Effector CD4-positive, alpha-beta T cell (primary cell): ENCODE data around the gene CP. TPM values are rescaled to one million over a fixed set of nuclear protein-coding genes. Genes with fewer than 3 reads are reported as not detected.
"Not testable (repeated sequence)": the region's sequence is repeated elsewhere in the genome, so short reads cannot be mapped to it uniquely, and the experiment has no call there.

Experiments used
- DNase-seq: peaks from one replicate; pipeline ENCODE4 v3.0.0-alpha.2; 2020
- total RNA-seq: gene quantifications from one replicate; lab custom pipeline; 2026; lab: John Stamatoyannopoulos, UW

CP gene
- not detected for total RNA-seq

- DNase-seq = no peak
These were observed at the start of gene CP for GRCh38 chr3:149221783-149222517. Gene CP (minus strand): TSS chr3:149221829. CDS start chr3:149221792, 37 bp downstream.

- no peak for DNase-seq
These were observed 48.6 kb upstream of the CP start for GRCh38 chr3:149270180-149270579.

GRCh38 chr3:149269687-149270086 lies 48.1 kb upstream of the CP start:
- DNase-seq = no peak

- no peak for DNase-seq
These were observed 45.9 kb upstream of the CP start for GRCh38 chr3:149267565-149267964.

- no peak for DNase-seq
These were observed 45.1 kb upstream of the CP start for GRCh38 chr3:149266736-149267135.

GRCh38 chr3:149263856-149264255 lies 42.2 kb upstream of the CP start:
- no peak for DNase-seq

GRCh38 chr3:149258714-149259113 lies 37.1 kb upstream of the CP start:
- no peak for DNase-seq

GRCh38 chr3:149258298-149258697 lies 36.7 kb upstream of the CP start:
- no peak for DNase-seq

- DNase-seq = no peak
These were observed 30.6 kb upstream of the CP start for GRCh38 chr3:149252272-149252671.

- no peak for DNase-seq
These were observed 29.6 kb upstream of the CP start for GRCh38 chr3:149251186-149251585.

GRCh38 chr3:149247929-149248691 lies 26.5 kb upstream of the CP start:
- DNase-seq = no peak

- no peak for DNase-seq
These were observed 25.5 kb upstream of the CP start for GRCh38 chr3:149247008-149247710.

- DNase-seq = no peak
These were observed 24.3 kb upstream of the CP start for GRCh38 chr3:149245738-149246451.

GRCh38 chr3:149243540-149243939 lies 21.9 kb upstream of the CP start:
- no peak for DNase-seq

- DNase-seq = no peak
These were observed 17.8 kb upstream of the CP start for GRCh38 chr3:149239357-149239936.

- DNase-seq = not testable (repeated sequence)
These were observed 16.6 kb upstream of the CP start for GRCh38 chr3:149238268-149238667.

- no peak for DNase-seq
These were observed 14.2 kb upstream of the CP start for GRCh38 chr3:149235599-149236424.

GRCh38 chr3:149234671-149235245 lies 13.1 kb upstream of the CP start:
- no peak for DNase-seq

GRCh38 chr3:149233323-149233722 lies 11.7 kb upstream of the CP start:
- no peak for DNase-seq

- no peak for DNase-seq
These were observed 10.2 kb upstream of the CP start for GRCh38 chr3:149231871-149232270.

GRCh38 chr3:149227591-149228268 lies 6.1 kb upstream of the CP start:
- DNase-seq = no peak
